ENCODE results near the gene NUP214. TPM values are rescaled to one million over a fixed set of nuclear protein-coding genes. Genes with fewer than 3 reads are reported as not detected.
A peak's percentile ranks its signal among the peaks of the same experiment; 100 is the strongest.

NUP214 gene
- total RNA-seq, 1 experiment from 2014 or later = 52.3 TPM

GRCh38 chr9:131111186-131111853 is 14.1 kb upstream of the NUP214 start:
- ChIA-PET POLR2A (interaction anchor here (0.6 kb wide), 1 partner anchor 14 kb away, joined by 3 read pairs; no protein-coding TSS in a partner anchor), CTCF (interaction anchor here (0.6 to 0.7 kb wide), 2 partner anchors 194 to 1059 kb away, joined by 3 to 5 read pairs; no protein-coding TSS in a partner anchor)
- H3K4me3 ChIP-seq (ENCODE audit: low read depth, low read length) = no peak overlapping the region
- H3K36me3 ChIP-seq (ENCODE audit: control insufficient read depth, insufficient read depth, low read length) = no peaks in the 10 kb centered on the region
- H3K9me3 ChIP-seq = no peaks in the 10 kb centered on the region
- intact Hi-C loops (cut with micrococcal nuclease; ENCODE audit: unreplicated experiment) = no loop called here
- Mint-ChIP-seq H3K4me1 (ENCODE audit: low read depth, unreplicated experiment) (no peaks in the 10 kb centered on the region), H3K27me3 (ENCODE audit: insufficient read depth, unreplicated experiment) (no peaks in the 10 kb centered on the region), H3K4me3 (ENCODE audit: unreplicated experiment) (no peak overlapping the region), H3K27ac (ENCODE audit: unreplicated experiment) (no peak overlapping the region), H3K9me3 (ENCODE audit: unreplicated experiment) (no peaks in the 10 kb centered on the region), H3K36me3 (ENCODE audit: insufficient read depth, unreplicated experiment) (peaks cover 4% of the 10 kb centered on the region)
- no peak for TF ChIP-seq CTCF (IDR thresholded peaks at IDR 0.05; ENCODE audit: insufficient read depth in 1 of 2, low read depth in 1 of 2, low read length in 1 of 2, severe bottlenecking in 1 of 2, unreplicated experiment in 1 of 2)
- DNase-seq = no peak
- no peaks in the 10 kb centered on the region for H3K27me3 ChIP-seq (replicated peaks; ENCODE audit: control insufficient read depth, insufficient read depth, low read length)
- peaks cover 4% of the 10 kb centered on the region; the same call in 1 of the 2 replicates for H3K4me1 ChIP-seq
- BruUV-seq (replicated peaks) = no TSS peak

- H3K36me3 ChIP-seq (ENCODE audit: control insufficient read depth, insufficient read depth, low read length) = no peaks in the 10 kb centered on the region
- no peak for DNase-seq
- Mint-ChIP-seq H3K27ac (ENCODE audit: unreplicated experiment) (no peak overlapping the region), H3K4me3 (ENCODE audit: unreplicated experiment) (no peak overlapping the region), H3K27me3 (ENCODE audit: insufficient read depth, unreplicated experiment) (no peaks in the 10 kb centered on the region), H3K9me3 (ENCODE audit: unreplicated experiment) (no peaks in the 10 kb centered on the region), H3K4me1 (ENCODE audit: low read depth, unreplicated experiment) (no peaks in the 10 kb centered on the region), H3K36me3 (ENCODE audit: insufficient read depth, unreplicated experiment) (peaks cover 4% of the 10 kb centered on the region)
- ChIA-PET CTCF (no interaction called here), POLR2A (no interaction called here)
- H3K9me3 ChIP-seq = no peaks in the 10 kb centered on the region
- intact Hi-C loops (cut with micrococcal nuclease; ENCODE audit: unreplicated experiment) = no loop called here
- no peak for TF ChIP-seq CTCF (IDR thresholded peaks at IDR 0.05; ENCODE audit: insufficient read depth in 1 of 2, low read depth in 1 of 2, low read length in 1 of 2, severe bottlenecking in 1 of 2, unreplicated experiment in 1 of 2)
- BruUV-seq (replicated peaks) = no TSS peak
- H3K27me3 ChIP-seq (replicated peaks; ENCODE audit: control insufficient read depth, insufficient read depth, low read length) = no peaks in the 10 kb centered on the region
- no peak overlapping the region for H3K4me3 ChIP-seq (ENCODE audit: low read depth, low read length)
- peaks cover 4% of the 10 kb centered on the region; the same call in 1 of the 2 replicates for H3K4me1 ChIP-seq
Measured at GRCh38 chr9:131111854-131112311, 13.5 kb upstream of the NUP214 start.

- Mint-ChIP-seq H3K36me3 (ENCODE audit: insufficient read depth, unreplicated experiment) (peaks cover 4% of the 10 kb centered on the region), H3K9me3 (ENCODE audit: unreplicated experiment) (no peaks in the 10 kb centered on the region), H3K27me3 (ENCODE audit: insufficient read depth, unreplicated experiment) (no peaks in the 10 kb centered on the region), H3K27ac (ENCODE audit: unreplicated experiment) (peak overlapping the region; percentile 82), H3K4me3 (ENCODE audit: unreplicated experiment) (no peak overlapping the region), H3K4me1 (ENCODE audit: low read depth, unreplicated experiment) (no peaks in the 10 kb centered on the region)
- Histone ChIP-seq H3K9me3 (no peaks in the 10 kb centered on the region), H3K4me1 (peaks cover 4% of the 10 kb centered on the region; the same call in 1 of the 2 replicates), H3K4me3 (ENCODE audit: low read depth, low read length) (no peak overlapping the region), H3K27me3 (replicated peaks; ENCODE audit: control insufficient read depth, insufficient read depth, low read length) (no peaks in the 10 kb centered on the region), H3K36me3 (ENCODE audit: control insufficient read depth, insufficient read depth, low read length) (no peaks in the 10 kb centered on the region)
- DNase-seq = no peak
- POLR2A ChIA-PET = interaction anchor here (0.5 to 0.7 kb wide), 2 partner anchors 13 to 278 kb away, joined by 7 to 14 read pairs; partner anchors contain the start of gene NUP214
- intact Hi-C loops (cut with micrococcal nuclease; ENCODE audit: unreplicated experiment) = no loop called here
- TF ChIP-seq CTCF (IDR thresholded peaks at IDR 0.05; ENCODE audit: insufficient read depth in 1 of 2, low read depth in 1 of 2, low read length in 1 of 2, severe bottlenecking in 1 of 2, unreplicated experiment in 1 of 2) = no peak
- no TSS peak for BruUV-seq (replicated peaks)
- CTCF ChIA-PET = interaction anchor here (0.5 to 0.7 kb wide), 2 partner anchors 27 to 391 kb away, joined by 3 read pairs; no protein-coding TSS in a partner anchor
Measured at GRCh38 chr9:131112374-131113154, 12.8 kb upstream of the NUP214 start.
